GM21619 (cell line): ENCODE data around the gene GLRA3.

ENCODE experiments used
- ATAC-seq: cut with Tn5 transposase; IDR thresholded peaks from one replicate; pipeline ENCODE4 v1.9.1; 2021; ENCODE audit not compliant: unreplicated experiment

Gene GLRA3

GRCh38 chr4:174604198-174604597 is 224.8 kb downstream of the GLRA3 start:
- ATAC-seq: no peak

- no peak for ATAC-seq
Observed at GRCh38 chr4:174600391-174600790, 228.7 kb downstream of the GLRA3 start.

GRCh38 chr4:174598800-174599199 is 230.2 kb downstream of the GLRA3 start:
- no peak for ATAC-seq

- no peak for ATAC-seq
Observed at GRCh38 chr4:174596513-174596912, 232.5 kb downstream of the GLRA3 start.

GRCh38 chr4:174595141-174595929 is 233.7 kb downstream of the GLRA3 start:
- ATAC-seq: no peak

GRCh38 chr4:174593701-174594100 is 235.3 kb downstream of the GLRA3 start:
- no peak for ATAC-seq

GRCh38 chr4:174592985-174593335 is 236.1 kb downstream of the GLRA3 start:
- no peak for ATAC-seq

- ATAC-seq: no peak
Observed at GRCh38 chr4:174592256-174592984, 236.6 kb downstream of the GLRA3 start.

GRCh38 chr4:174591243-174592021 is 237.6 kb downstream of the GLRA3 start:
- peak; percentile 86 for ATAC-seq

GRCh38 chr4:174590336-174590735 is 238.7 kb downstream of the GLRA3 start:
- ATAC-seq: no peak
